ENCODE results near the gene ADORA1.
A peak's percentile ranks its signal among the peaks of the same experiment; 100 is the strongest.

The ADORA1 gene

GRCh38 chr1:203161703-203162102 is 34.2 kb downstream of the ADORA1 start:
- DNase-seq, result no peak

DNA sequence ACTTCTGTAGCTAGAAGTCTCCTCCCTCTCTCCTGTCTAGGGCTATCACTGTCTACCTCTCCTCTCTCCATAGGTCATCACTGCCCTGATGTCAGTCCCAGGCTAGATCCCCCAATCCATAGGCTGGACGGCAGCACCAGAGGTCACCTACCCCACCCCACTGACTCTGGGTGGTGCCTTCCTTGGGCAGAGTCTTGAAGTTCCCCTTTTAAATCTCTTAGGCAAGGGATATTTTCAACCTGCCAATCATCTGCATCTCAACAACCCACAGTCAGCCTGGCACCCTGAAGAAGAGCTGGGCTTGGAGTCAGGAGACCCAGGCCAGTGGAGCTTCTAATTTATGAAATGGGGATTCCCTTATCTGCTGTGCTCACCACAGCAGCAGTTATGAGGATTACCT is 34.9 kb downstream of the ADORA1 start:
- DNase-seq, result no peak

- DNase-seq, result no peak
These were observed 36.5 kb downstream of the ADORA1 start for GRCh38 chr1:203163891-203164635.

DNA sequence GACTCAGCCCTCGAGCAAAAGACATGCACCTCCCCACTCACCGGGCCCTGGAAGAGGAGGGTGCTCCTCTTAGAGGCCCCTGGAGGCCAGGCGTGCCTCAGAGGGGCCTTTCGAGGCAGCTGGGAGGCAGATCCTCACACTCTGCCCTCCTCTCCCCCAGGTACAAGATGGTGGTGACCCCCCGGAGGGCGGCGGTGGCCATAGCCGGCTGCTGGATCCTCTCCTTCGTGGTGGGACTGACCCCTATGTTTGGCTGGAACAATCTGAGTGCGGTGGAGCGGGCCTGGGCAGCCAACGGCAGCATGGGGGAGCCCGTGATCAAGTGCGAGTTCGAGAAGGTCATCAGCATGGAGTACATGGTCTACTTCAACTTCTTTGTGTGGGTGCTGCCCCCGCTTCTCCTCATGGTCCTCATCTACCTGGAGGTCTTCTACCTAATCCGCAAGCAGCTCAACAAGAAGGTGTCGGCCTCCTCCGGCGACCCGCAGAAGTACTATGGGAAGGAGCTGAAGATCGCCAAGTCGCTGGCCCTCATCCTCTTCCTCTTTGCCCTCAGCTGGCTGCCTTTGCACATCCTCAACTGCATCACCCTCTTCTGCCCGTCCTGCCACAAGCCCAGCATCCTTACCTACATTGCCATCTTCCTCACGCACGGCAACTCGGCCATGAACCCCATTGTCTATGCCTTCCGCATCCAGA is 37.7 kb downstream of the ADORA1 start:
- DNase-seq, result no peak

DNA sequence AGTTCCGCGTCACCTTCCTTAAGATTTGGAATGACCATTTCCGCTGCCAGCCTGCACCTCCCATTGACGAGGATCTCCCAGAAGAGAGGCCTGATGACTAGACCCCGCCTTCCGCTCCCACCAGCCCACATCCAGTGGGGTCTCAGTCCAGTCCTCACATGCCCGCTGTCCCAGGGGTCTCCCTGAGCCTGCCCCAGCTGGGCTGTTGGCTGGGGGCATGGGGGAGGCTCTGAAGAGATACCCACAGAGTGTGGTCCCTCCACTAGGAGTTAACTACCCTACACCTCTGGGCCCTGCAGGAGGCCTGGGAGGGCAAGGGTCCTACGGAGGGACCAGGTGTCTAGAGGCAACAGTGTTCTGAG is 38.3 kb downstream of the ADORA1 start:
- DNase-seq, result no peak

DNA sequence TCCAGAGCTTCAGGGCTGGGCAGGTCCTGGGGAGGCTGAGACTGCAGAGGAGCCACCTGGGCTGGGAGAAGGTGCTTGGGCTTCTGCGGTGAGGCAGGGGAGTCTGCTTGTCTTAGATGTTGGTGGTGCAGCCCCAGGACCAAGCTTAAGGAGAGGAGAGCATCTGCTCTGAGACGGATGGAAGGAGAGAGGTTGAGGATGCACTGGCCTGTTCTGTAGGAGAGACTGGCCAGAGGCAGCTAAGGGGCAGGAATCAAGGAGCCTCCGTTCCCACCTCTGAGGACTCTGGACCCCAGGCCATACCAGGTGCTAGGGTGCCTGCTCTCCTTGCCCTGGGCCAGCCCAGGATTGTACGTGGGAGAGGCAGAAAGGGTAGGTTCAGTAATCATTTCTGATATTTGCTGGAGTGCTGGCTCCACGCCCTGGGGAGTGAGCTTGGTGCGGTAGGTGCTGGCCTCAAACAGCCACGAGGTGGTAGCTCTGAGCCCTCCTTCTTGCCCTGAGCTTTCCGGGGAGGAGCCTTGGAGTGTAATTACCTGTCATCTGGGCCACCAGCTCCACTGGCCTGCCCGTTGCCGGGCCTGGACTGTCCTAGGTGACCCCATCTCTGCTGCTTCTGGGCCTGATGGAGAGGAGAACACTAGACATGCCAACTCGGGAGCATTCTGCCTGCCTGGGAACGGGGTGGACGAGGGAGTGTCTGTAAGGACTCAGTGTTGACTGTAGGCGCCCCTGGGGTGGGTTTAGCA is 38.8 kb downstream of the ADORA1 start:
- DNase-seq, result no peak

GRCh38 chr1:203167026-203167912 is 39.7 kb downstream of the ADORA1 start:
- DNase-seq, result no peak

- DNase-seq, result no peak
These were observed 40.3 kb downstream of the ADORA1 start for GRCh38 chr1:203167913-203168200.

DNA sequence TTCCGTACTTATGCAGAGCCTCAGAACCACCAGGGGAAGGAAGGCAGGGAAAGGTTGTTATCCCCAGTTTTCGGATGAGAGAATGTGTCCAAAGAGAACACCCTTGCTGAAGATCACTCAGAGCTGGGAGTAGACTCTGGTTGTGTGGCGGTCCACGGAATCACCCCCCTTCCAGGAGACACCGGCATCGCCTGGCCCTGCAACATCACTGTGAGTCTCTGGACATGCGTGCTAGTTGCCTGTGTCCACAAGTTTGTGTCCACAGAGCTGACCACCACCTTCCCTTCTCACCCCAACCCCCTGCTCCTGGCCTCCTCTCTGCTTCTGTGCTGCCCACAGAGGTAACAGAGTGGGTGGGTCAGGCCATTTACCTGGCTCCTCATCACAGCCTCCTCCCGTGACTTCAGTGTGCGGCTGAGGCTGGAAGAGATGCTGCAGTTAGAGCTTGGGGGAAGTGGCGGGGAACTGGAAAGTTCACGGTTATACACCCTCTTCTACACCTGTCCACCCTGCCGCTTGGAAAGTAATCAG is 40.8 kb downstream of the ADORA1 start:
- DNase-seq, result no peak

DNA sequence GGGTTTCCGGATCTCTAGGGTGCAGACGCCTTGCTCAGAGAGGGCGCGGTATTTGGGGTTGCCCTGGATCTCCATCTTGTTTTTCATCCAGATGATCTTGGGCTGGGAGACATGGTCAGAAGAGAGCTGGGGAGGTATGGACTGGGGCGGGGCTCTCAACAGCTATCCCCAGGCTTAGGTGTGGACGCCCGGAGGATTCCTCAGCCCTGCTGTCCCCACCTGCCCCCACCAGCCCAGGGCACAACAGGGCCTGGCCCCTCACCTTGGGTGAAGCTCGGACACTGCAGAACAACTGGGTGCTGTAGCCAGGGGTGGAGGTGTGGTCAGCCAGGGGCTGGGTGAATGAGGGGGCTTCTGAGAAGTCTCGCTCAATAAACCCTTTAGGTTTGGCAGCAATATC is 41.5 kb downstream of the ADORA1 start:
- no peak for DNase-seq

- no peak for DNase-seq
These were observed 42.4 kb downstream of the ADORA1 start for GRCh38 chr1:203169770-203170520.

GRCh38 chr1:203170625-203171330 is 43.3 kb downstream of the ADORA1 start:
- DNase-seq, result no peak

- DNase-seq, result no peak
These were observed 44.0 kb downstream of the ADORA1 start for GRCh38 chr1:203171341-203172183.

DNA sequence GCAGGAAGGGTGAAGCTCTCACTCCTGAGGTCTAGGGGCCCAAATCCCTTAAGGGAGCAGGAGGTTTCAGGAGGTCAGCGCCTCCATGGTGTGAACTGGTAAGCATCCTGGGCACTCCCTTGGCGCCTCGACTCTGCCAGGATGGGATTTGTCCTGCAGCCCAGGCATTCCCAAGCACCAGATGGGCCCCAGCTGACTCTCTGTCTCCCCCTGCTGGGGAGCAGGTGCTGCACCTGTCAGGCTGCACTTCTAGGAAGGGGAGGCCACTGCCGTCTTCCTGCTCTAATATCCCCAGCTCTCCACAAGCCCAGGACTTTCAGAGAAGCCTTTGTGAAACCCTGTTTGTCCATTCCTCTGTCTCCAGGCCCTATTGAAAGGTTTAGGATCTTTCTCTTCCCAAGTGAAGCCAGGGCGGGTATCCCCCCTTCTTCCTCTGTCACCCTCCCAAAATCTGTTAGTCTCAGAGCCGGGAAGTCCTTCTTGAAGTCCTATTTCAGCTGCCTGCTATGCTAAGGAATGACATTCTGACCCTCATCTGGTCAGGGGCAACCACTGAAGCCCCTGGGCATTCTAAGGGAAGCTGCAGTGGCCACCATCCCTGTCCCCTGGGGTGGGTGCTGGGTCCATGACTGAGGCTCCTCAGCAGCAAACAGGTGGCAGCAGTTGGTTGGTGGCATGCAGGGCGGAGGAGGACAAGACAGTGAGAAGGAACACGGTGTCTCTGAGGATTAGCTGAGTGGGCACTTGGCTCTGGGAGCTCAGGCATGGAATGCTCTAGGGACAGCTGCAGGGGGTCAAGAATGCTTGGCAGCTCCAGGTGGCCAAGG is 44.9 kb downstream of the ADORA1 start:
- DNase-seq, result peak; percentile 28 to 44

GRCh38 chr1:203173011-203173555 is 45.6 kb downstream of the ADORA1 start:
- no peak for DNase-seq

DNA sequence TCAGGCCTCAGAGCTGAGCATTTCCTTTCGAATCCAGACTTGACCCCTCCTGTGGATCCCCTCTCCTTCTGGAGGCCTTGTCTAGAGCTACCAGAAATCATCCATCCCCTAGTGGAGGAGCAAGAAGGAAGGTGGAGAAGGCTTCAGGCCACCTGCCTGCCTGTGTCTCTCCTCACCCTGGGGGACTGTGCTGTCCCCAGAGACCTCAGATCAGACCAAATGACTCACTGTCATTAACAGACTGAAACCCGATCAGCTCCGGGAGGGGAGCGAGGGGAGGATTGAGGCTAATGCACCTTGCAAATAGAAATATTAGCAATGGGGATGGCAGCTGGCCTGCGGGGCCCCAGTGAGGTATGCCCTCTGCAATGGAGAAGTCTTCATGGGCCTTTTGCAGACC is 46.0 kb downstream of the ADORA1 start:
- no peak for DNase-seq

GRCh38 chr1:203174324-203174985 is 46.9 kb downstream of the ADORA1 start:
- no peak for DNase-seq

DNA sequence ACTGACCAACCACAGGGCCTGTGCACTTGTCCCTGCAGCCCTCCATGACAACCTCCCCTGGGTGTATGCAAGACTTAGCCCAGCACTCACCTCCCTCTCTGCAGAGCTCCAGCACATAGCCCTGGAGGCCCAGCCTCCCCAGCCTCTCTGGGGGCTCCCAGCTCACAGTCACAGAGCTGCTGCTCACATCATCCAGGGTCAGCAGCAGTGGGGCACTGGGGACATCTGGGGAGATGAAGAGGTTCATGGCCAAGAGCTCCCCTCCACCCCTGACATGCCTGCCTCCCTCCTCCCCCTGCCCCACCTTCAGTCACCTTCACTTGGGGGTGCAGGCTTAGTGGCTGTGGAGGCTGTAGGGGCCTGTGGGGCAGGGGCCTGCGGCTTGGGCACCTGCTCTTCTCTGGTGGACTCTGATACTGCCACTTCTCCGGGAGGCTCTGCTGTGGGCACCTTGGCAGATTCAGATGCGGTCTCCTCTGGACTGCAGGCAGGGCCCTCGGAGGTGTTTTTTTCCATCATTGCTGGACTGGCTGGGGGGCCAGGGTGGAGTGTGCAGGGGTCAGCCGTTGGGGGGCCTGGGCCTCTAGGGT is 47.8 kb downstream of the ADORA1 start, which contains the start of gene MYBPH:
Gene MYBPH, minus strand, starts transcription at position 590 of the 590 bp plus-strand sequence. Its CDS starts 71 bp downstream, at position 519.
- no peak for DNase-seq

All from activated CD4-positive, alpha-beta T cell treated with anti-CD3 and anti-CD28 coated beads for 4 hours (primary cell).